Left lung (tissue), 10 donors: ENCODE results near the gene HIBCH. TPM values are rescaled to one million over a fixed set of nuclear protein-coding genes. Genes with fewer than 3 reads are reported as not detected.

ENCODE experiments used
- ATAC-seq: fragments of 200-7000 bp; cut with Tn5 transposase; one replicate; pipeline ENCODE4 v1.9.1; 2020; ENCODE audit warnings: moderate library complexity
- DNase-seq, 4 donors: peaks; one replicate each; pipeline ENCODE4 v3.0.0-alpha.2; 2013 to 2020
- H3K27ac ChIP-seq, 2 donors: fragments of 200-600 bp; sonication (generic) in 1 of 2; one replicate each; pipeline versions ENCODE4 v1.5.0 to v1.8.0; 2020 to 2021
- H3K27me3 ChIP-seq, 2 donors: fragments of 200-600 bp; sonication (generic) in 1 of 2; one replicate each; pipeline versions ENCODE4 v1.5.0 to v1.8.0; 2020 to 2021
- H3K36me3 ChIP-seq, 2 donors: fragments of 200-600 bp; sonication (generic) in 1 of 2; one replicate each; pipeline versions ENCODE4 v1.5.0 to v1.8.0; 2020 to 2021
- H3K4me1 ChIP-seq, 2 donors: fragments of 200-600 bp; one replicate each; pipeline ENCODE4 v1.8.0; 2021
- H3K4me3 ChIP-seq, 2 donors: fragments of 200-600 bp; sonication (generic) in 1 of 2; one replicate each; pipeline versions ENCODE4 v1.5.0 to v1.8.0; 2020 to 2021; ENCODE audit warnings: mild to moderate bottlenecking in 1 of 2
- H3K9me3 ChIP-seq, 2 donors: fragments of 200-600 bp; sonication (generic) in 1 of 2; one replicate each; pipeline versions ENCODE4 v1.5.0 to v1.8.0; 2020 to 2021
- CTCF ChIP-seq, 2 donors: fragments of 200-600 bp; sonication (generic) in 1 of 2; IDR thresholded peaks; one replicate each; pipeline versions ENCODE4 v1.5.0 to v1.8.0; 2021; ENCODE audit warnings: antibody characterized with exemption in 2 of 2
- intact Hi-C, 2 donors: fragments of 100-400 bp; cut with DNase I; formaldehyde crosslinking; loops; one replicate each; pipeline versions ENCODE4 v1.11.2 to v1.14.2; 2022
- polyA plus RNA-seq, 6 donors: library from polyadenylated mRNA; unstranded; fragments of 120-200 nt; gene quantifications; one replicate each; pipeline ENCODE4 v1.2.1, GENCODE V29; 2013; ENCODE audit not compliant: insufficient read length in 6 of 6
- total RNA-seq, 2 donors: library from RNA; stranded (reverse); fragmentation: NEBNext Ultra II Directional; extraction: Animal tissue kit (Norgen Biotek cat#: 25700); gene quantifications; one replicate each; pipeline ENCODE4 v1.2.1, GENCODE V29; 2021
- donor health status: DM: no; HTN: yes; CAD: no.
- donor health status: DM: no; HTN: no; CAD: no.

HIBCH gene
- total and polyA plus RNA-seq, 8 donors, result 31.8 to 86.8 (median 71.9) TPM

GRCh38 chr2:190327867-190328572, 8.4 kb upstream of the HIBCH start:
- Histone ChIP-seq H3K9me3 (no peaks in the 10 kb centered on the region), H3K4me1 (no peaks in the 10 kb centered on the region), H3K36me3 (no peaks in the 10 kb centered on the region), H3K27me3 (no peaks in the 10 kb centered on the region), H3K27ac (no peak overlapping the region), H3K4me3 (no peak overlapping the region)
- DNase-seq (no peak), ATAC-seq (no peak)
- intact Hi-C loops, result no loop called here
- TF ChIP-seq CTCF (IDR thresholded peaks at IDR 0.05), result no peak

- intact Hi-C loops, result no loop called here
These were observed 6.0 kb upstream of the HIBCH start for GRCh38 chr2:190325588-190325987.

GRCh38 chr2:190323406-190323805, 3.8 kb upstream of the HIBCH start:
- Histone ChIP-seq H3K9me3 (no peaks in the 10 kb centered on the region), H3K4me1 (peaks cover 0 to 16% of the 10 kb centered on the region in 2 donors), H3K27ac (no peak overlapping the region), H3K27me3 (no peaks in the 10 kb centered on the region), H3K4me3 (no peak overlapping the region), H3K36me3 (no peaks in the 10 kb centered on the region)
- no peak for ATAC-seq
- intact Hi-C loops, result no loop called here
- no peak for DNase-seq
- TF ChIP-seq CTCF (IDR thresholded peaks at IDR 0.05), result no peak

More at GRCh38 chr2:190325588-190325987, 6.0 kb upstream of the HIBCH start:
- no peak for TF ChIP-seq CTCF (IDR thresholded peaks at IDR 0.05)
- Histone ChIP-seq H3K27me3 (no peaks in the 10 kb centered on the region), H3K4me3 (no peak overlapping the region), H3K36me3 (no peaks in the 10 kb centered on the region), H3K9me3 (no peaks in the 10 kb centered on the region), H3K27ac (no peak overlapping the region), H3K4me1 (peaks cover 0 to under 1% of the 10 kb centered on the region in 2 donors)
- DNase-seq (no peak), ATAC-seq (peak; percentile 65)

- H3K27ac ChIP-seq, result peak overlapping the region; percentile 87 to 96
- intact Hi-C loops, result no loop called here
These were observed 1.1 kb upstream of the HIBCH start for GRCh38 chr2:190320696-190321095.

More at GRCh38 chr2:190320696-190321095, 1.1 kb upstream of the HIBCH start:
- no peak for DNase-seq
- no peaks in the 10 kb centered on the region for H3K36me3 ChIP-seq
- H3K27me3 ChIP-seq, result no peaks in the 10 kb centered on the region
- H3K4me3 ChIP-seq, result no peak overlapping the region
- no peak for ATAC-seq
- no peaks in the 10 kb centered on the region for H3K9me3 ChIP-seq
- TF ChIP-seq CTCF (IDR thresholded peaks at IDR 0.05), result no peak
- peaks cover 0 to 29% of the 10 kb centered on the region in 2 donors for H3K4me1 ChIP-seq
